ENCODE results near the gene PRPF8. TPM values are rescaled to one million over a fixed set of nuclear protein-coding genes. Genes with fewer than 3 reads are reported as not detected.
A peak's percentile ranks its signal among the peaks of the same experiment; 100 is the strongest.

PRPF8 gene
- total and polyA plus RNA-seq, 2 experiments from 2014 or later: 178 to 246 TPM

DNA sequence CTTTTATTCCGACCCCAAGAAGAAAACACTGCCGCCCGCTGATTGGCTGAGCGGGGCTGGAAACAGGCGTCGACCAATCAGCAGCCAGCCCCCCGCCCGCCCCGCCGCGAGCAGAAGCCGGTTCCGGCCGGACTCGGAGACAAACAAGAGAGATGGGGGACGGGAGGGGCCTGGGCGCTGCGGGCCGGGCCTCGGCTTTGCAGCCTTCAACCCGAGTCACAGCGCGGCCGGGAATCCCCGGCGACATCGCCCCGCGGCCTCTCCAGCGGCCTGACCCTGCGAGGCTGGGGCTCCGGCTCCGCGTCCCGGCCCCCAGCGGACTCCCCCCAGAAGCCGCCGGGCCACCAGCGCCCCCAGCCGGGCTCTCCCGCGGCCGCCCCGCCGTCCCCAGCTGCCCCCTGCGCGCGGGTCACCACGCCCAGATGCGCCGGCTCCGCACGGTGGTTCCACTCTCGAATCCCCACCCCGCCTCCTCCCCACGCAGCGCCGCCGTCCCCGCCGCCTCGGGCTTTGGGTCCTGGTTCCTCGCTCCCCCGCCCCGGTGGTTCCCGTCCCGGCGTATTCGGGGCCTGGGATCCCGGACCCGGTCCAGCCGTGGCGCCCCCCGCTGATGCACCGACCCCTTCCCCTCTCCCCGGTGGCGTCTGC, 55.7 kb downstream of the PRPF8 start:
- peaks cover 17% of the 10 kb centered on the region for H3K27me3 Mint-ChIP-seq (ENCODE audit: insufficient read depth, low read depth, poor library complexity)
- peak overlapping the region; percentile 76 for H3K4me3 Mint-ChIP-seq
- H3K36me3 Mint-ChIP-seq (ENCODE audit: low read depth): no peaks in the 10 kb centered on the region; the same call in 2 of the 3 replicates
- Histone ChIP-seq H3K9me2 (ENCODE audit: insufficient read depth) (no peaks in the 10 kb centered on the region), H3K4me2 (peak overlapping the region; percentile 98), H3K27me3 (ENCODE audit: insufficient read depth) (peaks cover 8% of the 10 kb centered on the region; the same call in 1 of the 2 replicates), H4K20me1 (replicated peaks; ENCODE audit: insufficient read depth) (no peaks in the 10 kb centered on the region), H3K36me3 (ENCODE audit: insufficient read depth) (no peaks in the 10 kb centered on the region), H3K4me1 (ENCODE audit: insufficient read depth) (no peaks in the 10 kb centered on the region; the same call in 1 of the 2 replicates), H3F3A (replicated peaks; ENCODE audit: low read depth) (0 out of 2 replicates have a peak, but pooled peaks cover 13% of the 10 kb centered on the region), H2AFZ (peak overlapping the region; percentile 94), H3K79me2 (replicated peaks; ENCODE audit: insufficient read depth) (no peaks in the 10 kb centered on the region), H3K4me3 (peak overlapping the region; percentile 86), H3K27ac (ENCODE audit: low read depth) (peak overlapping the region; percentile 94)
- peaks cover 24% of the 10 kb centered on the region for H3K4me1 Mint-ChIP-seq
- TF ChIP-seq POLR2AphosphoS5 (IDR thresholded peaks at IDR 0.05; ENCODE audit: low read depth) (peak; percentile 54), NANOG (IDR thresholded peaks at IDR 0.05; ENCODE audit: borderline replicate concordance) (no peak)
- TF ChIP-seq, protein P1, sequence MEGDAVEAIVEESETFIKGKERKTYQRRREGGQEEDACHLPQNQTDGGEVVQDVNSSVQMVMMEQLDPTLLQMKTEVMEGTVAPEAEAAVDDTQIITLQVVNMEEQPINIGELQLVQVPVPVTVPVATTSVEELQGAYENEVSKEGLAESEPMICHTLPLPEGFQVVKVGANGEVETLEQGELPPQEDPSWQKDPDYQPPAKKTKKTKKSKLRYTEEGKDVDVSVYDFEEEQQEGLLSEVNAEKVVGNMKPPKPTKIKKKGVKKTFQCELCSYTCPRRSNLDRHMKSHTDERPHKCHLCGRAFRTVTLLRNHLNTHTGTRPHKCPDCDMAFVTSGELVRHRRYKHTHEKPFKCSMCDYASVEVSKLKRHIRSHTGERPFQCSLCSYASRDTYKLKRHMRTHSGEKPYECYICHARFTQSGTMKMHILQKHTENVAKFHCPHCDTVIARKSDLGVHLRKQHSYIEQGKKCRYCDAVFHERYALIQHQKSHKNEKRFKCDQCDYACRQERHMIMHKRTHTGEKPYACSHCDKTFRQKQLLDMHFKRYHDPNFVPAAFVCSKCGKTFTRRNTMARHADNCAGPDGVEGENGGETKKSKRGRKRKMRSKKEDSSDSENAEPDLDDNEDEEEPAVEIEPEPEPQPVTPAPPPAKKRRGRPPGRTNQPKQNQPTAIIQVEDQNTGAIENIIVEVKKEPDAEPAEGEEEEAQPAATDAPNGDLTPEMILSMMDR (conservative IDR thresholded peaks at IDR 0.05; ENCODE audit: low read depth in 2 of 2): peak; percentile 13 to 39; a peak in 2 of 4 replicates
- H3K27ac Mint-ChIP-seq: peak overlapping the region; percentile 89
- DNase-seq (ENCODE audit: low spot score): peak; percentile 98
- peak; percentile 70 for ATAC-seq
- peaks cover 2% of the 10 kb centered on the region; the same call in 2 of the 3 replicates for H3K9me3 Mint-ChIP-seq

DNA sequence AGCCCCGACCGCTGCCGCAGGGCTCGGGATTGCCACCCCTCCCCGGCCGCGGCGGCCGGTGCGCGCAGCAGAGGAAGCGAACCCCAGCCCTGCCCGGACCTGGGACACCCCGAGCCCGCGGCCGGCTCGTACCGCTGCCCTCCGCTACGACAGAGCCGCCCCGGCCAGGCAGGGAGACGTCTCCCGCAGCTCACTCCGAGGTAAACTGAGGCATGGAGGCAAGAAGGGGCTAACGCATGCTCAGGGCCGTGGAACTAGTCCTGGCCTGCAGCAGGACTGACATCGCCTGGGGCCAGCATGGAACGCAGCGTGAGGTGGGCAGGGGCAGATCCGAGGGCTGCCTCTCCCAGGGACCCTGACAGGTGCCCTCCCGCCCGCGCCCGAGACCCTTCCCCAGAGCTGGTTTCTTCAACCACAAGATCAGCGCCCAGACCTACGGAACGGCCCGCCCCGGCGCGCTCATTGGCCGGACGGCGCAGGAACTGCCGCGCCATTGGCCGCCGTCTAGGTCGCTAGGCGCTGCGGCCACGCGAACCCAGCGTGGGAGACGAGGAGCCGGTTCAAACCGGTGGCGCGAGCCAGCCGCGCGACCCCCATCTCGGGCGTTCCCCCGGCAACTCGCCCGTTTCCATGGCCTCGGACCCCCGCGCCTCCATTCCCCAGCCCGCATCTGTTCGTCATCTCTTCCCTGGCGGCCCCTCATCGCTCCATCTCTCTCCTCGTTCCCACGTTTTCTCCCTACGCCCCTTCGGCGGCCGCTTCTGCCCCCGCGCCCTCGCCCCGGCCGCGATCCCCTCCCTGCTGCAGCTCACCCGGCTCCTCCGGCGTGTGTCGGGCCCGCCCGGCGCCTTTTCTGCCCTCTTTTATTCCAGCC, 56.4 kb downstream of the PRPF8 start, which contains the start of gene SLC43A2:
SLC43A2 (minus strand) TSS at position 853 of the 874 bp plus-strand sequence. CDS start 960 bp downstream, outside the sequence.
- Histone ChIP-seq H3K4me2 (peak within 1 kb of the TSS; percentile 98), H3K9me2 (ENCODE audit: insufficient read depth) (no peaks in the 10 kb centered on the region), H4K20me1 (replicated peaks; ENCODE audit: insufficient read depth) (no peaks in the 10 kb centered on the region), H3K4me1 (ENCODE audit: insufficient read depth) (no peaks in the 10 kb centered on the region; the same call in 1 of the 2 replicates), H3K27me3 (ENCODE audit: insufficient read depth) (peaks cover 8% of the 10 kb centered on the region; the same call in 1 of the 2 replicates), H2AFZ (peak within 1 kb of the TSS; percentile 94), H3K36me3 (ENCODE audit: insufficient read depth) (no peaks in the 10 kb centered on the region), H3K79me2 (replicated peaks; ENCODE audit: insufficient read depth) (no peaks in the 10 kb centered on the region), H3K27ac (ENCODE audit: low read depth) (peak within 1 kb of the TSS; percentile 94), H3F3A (replicated peaks; ENCODE audit: low read depth) (0 out of 2 replicates have a peak, but pooled peaks cover 13% of the 10 kb centered on the region), H3K4me3 (peak within 1 kb of the TSS; percentile 86)
- ATAC-seq (peak; percentile 84), DNase-seq (ENCODE audit: low spot score) (peak; percentile 95)
- H3K4me3 Mint-ChIP-seq: peak within 1 kb of the TSS; percentile 76
- H3K9me3 Mint-ChIP-seq: peaks cover 2% of the 10 kb centered on the region; the same call in 2 of the 3 replicates
- peaks cover 17% of the 10 kb centered on the region for H3K27me3 Mint-ChIP-seq (ENCODE audit: insufficient read depth, low read depth, poor library complexity)
- H3K4me1 Mint-ChIP-seq: peaks cover 24% of the 10 kb centered on the region
- H3K27ac Mint-ChIP-seq: peak within 1 kb of the TSS; percentile 89
- H3K36me3 Mint-ChIP-seq (ENCODE audit: low read depth): no peaks in the 10 kb centered on the region; the same call in 2 of the 3 replicates
- TF ChIP-seq, protein P1 (conservative IDR thresholded peaks at IDR 0.05; ENCODE audit: low read depth in 2 of 2): no peak
- TF ChIP-seq, protein P2, sequence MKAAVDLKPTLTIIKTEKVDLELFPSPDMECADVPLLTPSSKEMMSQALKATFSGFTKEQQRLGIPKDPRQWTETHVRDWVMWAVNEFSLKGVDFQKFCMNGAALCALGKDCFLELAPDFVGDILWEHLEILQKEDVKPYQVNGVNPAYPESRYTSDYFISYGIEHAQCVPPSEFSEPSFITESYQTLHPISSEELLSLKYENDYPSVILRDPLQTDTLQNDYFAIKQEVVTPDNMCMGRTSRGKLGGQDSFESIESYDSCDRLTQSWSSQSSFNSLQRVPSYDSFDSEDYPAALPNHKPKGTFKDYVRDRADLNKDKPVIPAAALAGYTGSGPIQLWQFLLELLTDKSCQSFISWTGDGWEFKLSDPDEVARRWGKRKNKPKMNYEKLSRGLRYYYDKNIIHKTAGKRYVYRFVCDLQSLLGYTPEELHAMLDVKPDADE (IDR thresholded peaks at IDR 0.05): no peak
- TF ChIP-seq, protein P3, sequence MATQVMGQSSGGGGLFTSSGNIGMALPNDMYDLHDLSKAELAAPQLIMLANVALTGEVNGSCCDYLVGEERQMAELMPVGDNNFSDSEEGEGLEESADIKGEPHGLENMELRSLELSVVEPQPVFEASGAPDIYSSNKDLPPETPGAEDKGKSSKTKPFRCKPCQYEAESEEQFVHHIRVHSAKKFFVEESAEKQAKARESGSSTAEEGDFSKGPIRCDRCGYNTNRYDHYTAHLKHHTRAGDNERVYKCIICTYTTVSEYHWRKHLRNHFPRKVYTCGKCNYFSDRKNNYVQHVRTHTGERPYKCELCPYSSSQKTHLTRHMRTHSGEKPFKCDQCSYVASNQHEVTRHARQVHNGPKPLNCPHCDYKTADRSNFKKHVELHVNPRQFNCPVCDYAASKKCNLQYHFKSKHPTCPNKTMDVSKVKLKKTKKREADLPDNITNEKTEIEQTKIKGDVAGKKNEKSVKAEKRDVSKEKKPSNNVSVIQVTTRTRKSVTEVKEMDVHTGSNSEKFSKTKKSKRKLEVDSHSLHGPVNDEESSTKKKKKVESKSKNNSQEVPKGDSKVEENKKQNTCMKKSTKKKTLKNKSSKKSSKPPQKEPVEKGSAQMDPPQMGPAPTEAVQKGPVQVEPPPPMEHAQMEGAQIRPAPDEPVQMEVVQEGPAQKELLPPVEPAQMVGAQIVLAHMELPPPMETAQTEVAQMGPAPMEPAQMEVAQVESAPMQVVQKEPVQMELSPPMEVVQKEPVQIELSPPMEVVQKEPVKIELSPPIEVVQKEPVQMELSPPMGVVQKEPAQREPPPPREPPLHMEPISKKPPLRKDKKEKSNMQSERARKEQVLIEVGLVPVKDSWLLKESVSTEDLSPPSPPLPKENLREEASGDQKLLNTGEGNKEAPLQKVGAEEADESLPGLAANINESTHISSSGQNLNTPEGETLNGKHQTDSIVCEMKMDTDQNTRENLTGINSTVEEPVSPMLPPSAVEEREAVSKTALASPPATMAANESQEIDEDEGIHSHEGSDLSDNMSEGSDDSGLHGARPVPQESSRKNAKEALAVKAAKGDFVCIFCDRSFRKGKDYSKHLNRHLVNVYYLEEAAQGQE (IDR thresholded peaks at IDR 0.05; ENCODE audit: unreplicated experiment): no peak
- TF ChIP-seq ZNF114 (CRISPR knock-in tag; IDR thresholded peaks at IDR 0.05) (no peak), EZH2 (IDR thresholded peaks at IDR 0.05; ENCODE audit: low read depth, unreplicated experiment) (no peak), JUNB (IDR thresholded peaks at IDR 0.05; ENCODE audit: unreplicated experiment) (no peak), EZH2phosphoT487 (IDR thresholded peaks at IDR 0.05; ENCODE audit: unreplicated experiment) (no peak), POLR2AphosphoS5 (IDR thresholded peaks at IDR 0.05; ENCODE audit: low read depth) (no peak; the same call in 1 of the 2 replicates), ZNF331 (CRISPR knock-in tag; IDR thresholded peaks at IDR 0.05; ENCODE audit: low read depth) (no peak)
